ENCODE results near the gene TSFM. TPM values are rescaled to one million over a fixed set of nuclear protein-coding genes. Genes with fewer than 3 reads are reported as not detected.
"Not testable (repeated sequence)": the region's sequence is repeated elsewhere in the genome, so short reads cannot be mapped to it uniquely, and the experiment has no call there.

TSFM gene
- total RNA-seq, 1 donor from 2014 or later, result 30.0 TPM

GRCh38 chr12:57761391-57761998, 21.1 kb upstream of the TSFM start:
- DNase-seq (ENCODE audit: low spot score) (no peak), ATAC-seq (no peak)

- ATAC-seq (no peak), DNase-seq (ENCODE audit: low spot score) (no peak)
Measured at GRCh38 chr12:57762463-57762862, 20.1 kb upstream of the TSFM start.

GRCh38 chr12:57763881-57764661, 18.5 kb upstream of the TSFM start:
- no peak for ATAC-seq
- no peak for DNase-seq (ENCODE audit: low spot score)

- ATAC-seq (peak; percentile 13), DNase-seq (ENCODE audit: low spot score) (no peak)
Measured at GRCh38 chr12:57764662-57765002, 18.0 kb upstream of the TSFM start.

- DNase-seq (ENCODE audit: low spot score) (no peak), ATAC-seq (peak; percentile 49)
Measured at GRCh38 chr12:57765003-57765697, 17.4 kb upstream of the TSFM start.

- ATAC-seq, result peak; percentile 62
- DNase-seq (ENCODE audit: low spot score), result no peak
Measured at GRCh38 chr12:57765698-57766463, 16.7 kb upstream of the TSFM start.

- DNase-seq (ENCODE audit: low spot score) (no peak), ATAC-seq (peak; percentile 8)
Measured at GRCh38 chr12:57766464-57767304, 15.9 kb upstream of the TSFM start, which contains the start of gene CYP27B1. Gene CYP27B1, minus strand, starts transcription at chr12:57767078. Its CDS starts 37 bp downstream, at chr12:57767041.

GRCh38 chr12:57767305-57767698, 15.3 kb upstream of the TSFM start:
- ATAC-seq (no peak), DNase-seq (ENCODE audit: low spot score) (no peak)

GRCh38 chr12:57767876-57768275, 14.7 kb upstream of the TSFM start:
- DNase-seq (ENCODE audit: low spot score) (no peak), ATAC-seq (no peak)

GRCh38 chr12:57769594-57769993, 13.0 kb upstream of the TSFM start:
- no peak for ATAC-seq
- no peak for DNase-seq (ENCODE audit: low spot score)

- ATAC-seq, result no peak
- DNase-seq (ENCODE audit: low spot score), result no peak
Measured at GRCh38 chr12:57770734-57771133, 11.9 kb upstream of the TSFM start.

GRCh38 chr12:57771236-57771872, 11.2 kb upstream of the TSFM start:
- peak; percentile 80 for ATAC-seq

GRCh38 chr12:57771873-57772428, 10.6 kb upstream of the TSFM start, which contains the start of gene METTL1:
Gene METTL1, minus strand, starts transcription at chr12:57772105. Its CDS starts 22 bp downstream, at chr12:57772083.
- ATAC-seq, result peak; percentile 92
- DNase-seq (ENCODE audit: low spot score), result peak; percentile 95

More at GRCh38 chr12:57771236-57771872, 11.2 kb upstream of the TSFM start:
- peak; percentile 85 for DNase-seq (ENCODE audit: low spot score)

- DNase-seq (ENCODE audit: low spot score) (peak; percentile 70), ATAC-seq (peak; percentile 76)
Measured at GRCh38 chr12:57772429-57773322, 9.9 kb upstream of the TSFM start, which contains the start of gene EEF1AKMT3. Gene EEF1AKMT3, plus strand, starts transcription at chr12:57772614. Its CDS starts 111 bp downstream, at chr12:57772725.

GRCh38 chr12:57774634-57775033, 8.0 kb upstream of the TSFM start:
- not testable (repeated sequence) for DNase-seq (ENCODE audit: low spot score); ATAC-seq

- no peak for DNase-seq (ENCODE audit: low spot score)
- ATAC-seq, result no peak
Measured at GRCh38 chr12:57775044-57775443, 7.5 kb upstream of the TSFM start.

- ATAC-seq, result no peak
Measured at GRCh38 chr12:57775563-57776246, 6.9 kb upstream of the TSFM start.

GRCh38 chr12:57776247-57776587, 6.4 kb upstream of the TSFM start:
- no peak for ATAC-seq
- DNase-seq (ENCODE audit: low spot score), result no peak

More at GRCh38 chr12:57775563-57776246, 6.9 kb upstream of the TSFM start:
- no peak for DNase-seq (ENCODE audit: low spot score)
